Sigmoid colon (tissue), 3 donors: ENCODE measurements around the gene PNISR.

ENCODE experiments used
- POLR2A ChIP-seq, 2 donors: fragments of 450-650 bp; IDR thresholded peaks; one replicate each; pipeline ENCODE4 v1.6.1; 2016; ENCODE audit warnings: antibody characterized with exemption in 2 of 2, mild to moderate bottlenecking in 2 of 2, moderate library complexity in 2 of 2
- TF ChIP-seq, protein P1 (sequence below), 4 experiments: fragments of 450-650 bp in 3 of 4; fragments of 200-600 bp in 1 of 4; IDR thresholded peaks; one replicate each; pipeline ENCODE4 v1.5.1; 2016 to 2019; ENCODE audit warnings: antibody characterized with exemption in 4 of 4, mild to moderate bottlenecking in 3 of 4, moderate library complexity in 2 of 4

DNA sequence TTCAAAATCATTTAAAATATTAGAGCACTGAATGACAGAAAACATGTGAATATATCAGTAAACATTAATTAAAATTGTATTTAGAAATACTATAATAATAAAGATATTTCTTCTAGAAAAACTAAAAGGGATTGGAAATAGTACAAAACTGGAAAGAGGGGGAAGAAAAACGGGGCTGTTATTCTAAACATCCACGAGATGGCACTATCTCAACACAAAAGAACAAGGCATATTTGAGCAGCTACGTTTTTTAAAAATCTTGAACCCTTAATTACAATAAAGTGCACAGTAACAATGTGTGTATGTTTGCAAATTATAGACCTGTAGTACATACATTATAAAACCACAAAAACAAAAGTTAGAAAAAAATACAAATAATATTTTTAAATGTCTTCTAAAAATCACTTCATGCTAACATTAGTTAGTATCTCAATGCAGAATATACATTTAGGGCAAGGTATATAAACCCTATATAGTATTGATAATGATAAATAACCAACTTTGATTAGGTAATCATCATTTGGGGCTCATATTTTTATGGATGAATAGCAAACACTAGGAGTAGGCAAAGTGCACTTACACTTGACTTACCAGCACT lies 42.5 kb upstream of the PNISR start:
- TF ChIP-seq, protein P1, sequence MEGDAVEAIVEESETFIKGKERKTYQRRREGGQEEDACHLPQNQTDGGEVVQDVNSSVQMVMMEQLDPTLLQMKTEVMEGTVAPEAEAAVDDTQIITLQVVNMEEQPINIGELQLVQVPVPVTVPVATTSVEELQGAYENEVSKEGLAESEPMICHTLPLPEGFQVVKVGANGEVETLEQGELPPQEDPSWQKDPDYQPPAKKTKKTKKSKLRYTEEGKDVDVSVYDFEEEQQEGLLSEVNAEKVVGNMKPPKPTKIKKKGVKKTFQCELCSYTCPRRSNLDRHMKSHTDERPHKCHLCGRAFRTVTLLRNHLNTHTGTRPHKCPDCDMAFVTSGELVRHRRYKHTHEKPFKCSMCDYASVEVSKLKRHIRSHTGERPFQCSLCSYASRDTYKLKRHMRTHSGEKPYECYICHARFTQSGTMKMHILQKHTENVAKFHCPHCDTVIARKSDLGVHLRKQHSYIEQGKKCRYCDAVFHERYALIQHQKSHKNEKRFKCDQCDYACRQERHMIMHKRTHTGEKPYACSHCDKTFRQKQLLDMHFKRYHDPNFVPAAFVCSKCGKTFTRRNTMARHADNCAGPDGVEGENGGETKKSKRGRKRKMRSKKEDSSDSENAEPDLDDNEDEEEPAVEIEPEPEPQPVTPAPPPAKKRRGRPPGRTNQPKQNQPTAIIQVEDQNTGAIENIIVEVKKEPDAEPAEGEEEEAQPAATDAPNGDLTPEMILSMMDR (IDR thresholded peaks at IDR 0.05), result peak; percentile 24 to 56 (median 36)
- TF ChIP-seq POLR2A (IDR thresholded peaks at IDR 0.05), result no peak
